ENCODE measurements around the gene MTMR12.

DNA sequence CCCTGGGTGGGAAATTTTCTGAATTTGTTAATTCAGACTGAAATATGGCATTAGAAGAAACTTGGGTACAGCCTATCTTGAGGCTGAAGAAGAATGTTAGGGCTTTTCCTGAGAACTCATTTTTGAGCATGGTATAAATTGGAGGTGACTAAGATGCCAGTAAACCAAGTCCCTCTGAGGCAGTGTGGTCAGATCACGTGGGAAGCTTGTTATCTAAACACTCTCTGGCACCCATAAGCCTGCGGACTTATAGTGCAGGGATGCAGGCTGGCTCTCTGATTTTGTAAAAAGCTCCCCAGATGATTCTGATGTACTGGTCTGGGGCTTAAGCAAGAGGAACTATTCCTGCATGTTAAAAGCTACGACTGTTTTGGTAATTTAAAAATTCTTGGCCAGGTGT is 34.3 kb downstream of the MTMR12 start:
- TF ChIP-seq EP300 (IDR thresholded peaks at IDR 0.05; ENCODE audit: borderline replicate concordance) (no peak), TEAD4 (IDR thresholded peaks at IDR 0.05) (no peak), MAX (IDR thresholded peaks at IDR 0.05) (no peak), RAD21 (IDR thresholded peaks at IDR 0.05; ENCODE audit: low read depth) (no peak), YY1 (IDR thresholded peaks at IDR 0.05; ENCODE audit: low read depth) (no peak), EGR1 (IDR thresholded peaks at IDR 0.05) (no peak)
- TF ChIP-seq, protein P1, sequence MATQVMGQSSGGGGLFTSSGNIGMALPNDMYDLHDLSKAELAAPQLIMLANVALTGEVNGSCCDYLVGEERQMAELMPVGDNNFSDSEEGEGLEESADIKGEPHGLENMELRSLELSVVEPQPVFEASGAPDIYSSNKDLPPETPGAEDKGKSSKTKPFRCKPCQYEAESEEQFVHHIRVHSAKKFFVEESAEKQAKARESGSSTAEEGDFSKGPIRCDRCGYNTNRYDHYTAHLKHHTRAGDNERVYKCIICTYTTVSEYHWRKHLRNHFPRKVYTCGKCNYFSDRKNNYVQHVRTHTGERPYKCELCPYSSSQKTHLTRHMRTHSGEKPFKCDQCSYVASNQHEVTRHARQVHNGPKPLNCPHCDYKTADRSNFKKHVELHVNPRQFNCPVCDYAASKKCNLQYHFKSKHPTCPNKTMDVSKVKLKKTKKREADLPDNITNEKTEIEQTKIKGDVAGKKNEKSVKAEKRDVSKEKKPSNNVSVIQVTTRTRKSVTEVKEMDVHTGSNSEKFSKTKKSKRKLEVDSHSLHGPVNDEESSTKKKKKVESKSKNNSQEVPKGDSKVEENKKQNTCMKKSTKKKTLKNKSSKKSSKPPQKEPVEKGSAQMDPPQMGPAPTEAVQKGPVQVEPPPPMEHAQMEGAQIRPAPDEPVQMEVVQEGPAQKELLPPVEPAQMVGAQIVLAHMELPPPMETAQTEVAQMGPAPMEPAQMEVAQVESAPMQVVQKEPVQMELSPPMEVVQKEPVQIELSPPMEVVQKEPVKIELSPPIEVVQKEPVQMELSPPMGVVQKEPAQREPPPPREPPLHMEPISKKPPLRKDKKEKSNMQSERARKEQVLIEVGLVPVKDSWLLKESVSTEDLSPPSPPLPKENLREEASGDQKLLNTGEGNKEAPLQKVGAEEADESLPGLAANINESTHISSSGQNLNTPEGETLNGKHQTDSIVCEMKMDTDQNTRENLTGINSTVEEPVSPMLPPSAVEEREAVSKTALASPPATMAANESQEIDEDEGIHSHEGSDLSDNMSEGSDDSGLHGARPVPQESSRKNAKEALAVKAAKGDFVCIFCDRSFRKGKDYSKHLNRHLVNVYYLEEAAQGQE (IDR thresholded peaks at IDR 0.05; ENCODE audit: low read depth), result no peak

Measured in Ishikawa (cell line).